ENCODE results near the gene PEX5L.

The PEX5L gene

DNA sequence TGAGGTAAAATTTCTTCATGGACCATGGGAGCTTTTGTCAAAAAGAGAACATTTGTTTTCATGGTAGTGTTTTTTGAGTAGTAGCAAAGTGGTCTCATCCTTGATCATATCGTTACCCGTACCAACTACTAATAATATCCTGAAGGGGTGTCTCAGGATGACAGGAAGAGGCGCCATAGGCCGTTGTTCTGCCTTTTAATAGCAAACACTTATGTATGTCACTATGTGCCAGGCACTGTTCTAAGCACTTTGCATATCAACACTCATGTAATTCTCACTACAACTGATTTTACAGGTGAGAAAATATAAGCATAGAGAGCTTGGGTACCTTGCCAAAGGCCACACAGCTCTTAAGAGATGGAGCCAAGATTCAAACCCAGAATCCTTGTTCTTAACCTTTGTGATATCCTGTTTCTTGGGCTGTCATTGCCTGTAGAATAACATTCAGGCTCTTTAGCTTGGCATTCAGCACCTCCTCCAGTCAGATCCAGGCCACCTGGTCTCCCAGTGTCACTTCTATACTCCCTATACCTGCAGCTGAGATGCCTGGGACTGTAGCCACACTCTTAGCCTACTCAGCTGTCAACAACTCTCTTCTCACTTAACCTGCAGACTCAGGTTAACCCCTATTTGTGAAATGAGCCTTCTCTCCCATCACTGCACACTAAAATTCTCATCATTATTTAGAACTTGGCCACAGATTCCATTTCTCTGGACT is 270.2 kb downstream of the PEX5L start:
- no peak for DNase-seq

GRCh38 chr3:179765396-179765795 is 271.3 kb downstream of the PEX5L start:
- DNase-seq = no peak

GRCh38 chr3:179760944-179761343 is 275.8 kb downstream of the PEX5L start:
- no peak for DNase-seq

DNA sequence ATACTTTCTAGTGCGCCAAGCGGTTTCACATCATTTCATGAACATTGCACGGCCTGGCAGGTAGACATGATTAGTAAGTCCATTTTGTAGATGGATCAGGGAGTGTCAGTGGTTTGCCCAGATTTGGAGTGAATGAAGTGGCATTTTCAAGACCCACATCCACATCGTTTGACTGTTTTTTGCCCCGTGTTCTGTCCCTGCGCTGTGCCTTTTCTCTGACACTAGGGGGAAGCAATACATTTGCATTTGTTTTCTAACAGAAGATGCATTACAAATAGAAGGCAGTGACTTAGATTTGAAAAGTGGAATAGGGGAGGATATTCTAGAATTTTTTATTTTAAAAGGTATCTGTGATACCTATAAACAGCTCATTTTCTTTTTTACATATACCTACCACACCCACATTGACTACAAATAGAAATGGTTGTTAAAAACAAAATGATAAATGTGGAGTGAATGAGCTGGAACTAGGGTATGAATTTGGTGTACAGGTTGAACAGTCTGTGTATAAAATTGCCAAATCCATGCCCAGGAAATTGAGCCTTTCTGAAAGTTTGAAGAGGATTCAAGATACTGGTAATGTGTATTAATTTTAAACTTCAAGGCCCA is 285.9 kb downstream of the PEX5L start:
- DNase-seq = no peak

DNA sequence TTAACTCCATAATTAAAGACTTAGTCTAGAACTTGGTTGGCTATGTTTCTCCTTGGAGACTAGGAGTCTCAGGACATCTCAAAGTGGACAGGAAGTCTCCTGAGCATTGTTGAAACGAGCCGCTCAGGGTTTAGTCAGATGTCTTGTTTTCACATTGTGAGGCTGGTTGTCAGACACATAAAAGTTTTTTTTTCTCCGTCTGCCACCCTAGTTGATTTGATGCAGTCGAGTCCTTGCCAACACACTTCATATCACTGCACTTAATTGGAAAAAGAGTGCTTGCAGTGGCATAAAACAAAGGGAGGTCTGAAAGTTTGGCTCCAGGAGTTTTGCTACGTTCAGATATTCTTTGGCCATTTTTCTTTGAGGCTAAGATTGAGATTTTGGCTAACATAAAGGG is 291.0 kb downstream of the PEX5L start:
- no peak for DNase-seq

GRCh38 chr3:179745079-179745478 is 291.7 kb downstream of the PEX5L start:
- DNase-seq = no peak

All from GOT3 (cell line).